GM18870 (cell line): ENCODE results near the gene ADCYAP1.

Experiments
- ATAC-seq: cut with Tn5 transposase; IDR thresholded peaks from one replicate; pipeline ENCODE4 v1.9.1; 2021; ENCODE audit warnings: moderate library complexity; ENCODE audit not compliant: unreplicated experiment

The ADCYAP1 gene

GRCh38 chr18:908758-909724 is 4.4 kb downstream of the ADCYAP1 start:
- no peak for ATAC-seq

DNA sequence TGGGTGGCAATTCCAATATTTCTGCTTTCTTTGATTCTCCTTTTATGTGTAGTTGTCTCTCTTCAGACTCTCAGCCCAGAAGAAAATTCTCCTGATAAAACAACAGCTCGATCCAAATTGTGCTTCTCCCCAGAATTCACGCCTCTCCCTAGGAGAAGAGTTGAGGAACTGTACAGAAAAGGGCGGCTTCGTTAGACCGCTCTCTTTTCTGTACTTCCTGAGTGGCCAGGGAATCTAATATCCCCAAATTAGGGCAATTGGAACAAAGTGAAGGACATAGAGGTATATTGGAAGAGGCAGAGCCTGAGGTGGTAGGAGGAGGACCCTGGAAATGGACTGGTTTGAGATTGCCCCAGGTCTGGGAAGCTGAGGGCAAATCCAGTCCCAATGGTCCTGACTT is 5.6 kb downstream of the ADCYAP1 start:
- ATAC-seq: no peak

- ATAC-seq: no peak
These were observed 6.4 kb downstream of the ADCYAP1 start for GRCh38 chr18:911025-911424.

DNA sequence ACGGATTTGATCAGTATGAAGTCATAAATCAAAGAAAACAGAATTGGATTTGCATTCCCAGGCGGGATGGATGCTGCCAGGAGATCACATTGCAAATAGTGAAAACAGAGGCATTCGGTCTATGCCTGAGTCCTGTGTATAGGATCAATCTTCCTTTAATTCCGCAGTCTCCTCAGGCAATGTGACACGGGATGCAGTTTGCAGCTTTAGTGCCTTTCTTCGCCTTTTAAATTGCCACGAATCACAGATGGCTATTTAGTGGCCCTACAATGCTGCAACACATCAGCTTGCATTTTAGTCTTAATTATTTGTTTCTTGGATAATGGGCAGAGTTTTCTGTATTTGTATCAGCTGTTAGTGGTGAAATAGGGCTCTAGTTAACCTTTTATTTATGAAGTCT is 6.8 kb downstream of the ADCYAP1 start:
- no peak for ATAC-seq

DNA sequence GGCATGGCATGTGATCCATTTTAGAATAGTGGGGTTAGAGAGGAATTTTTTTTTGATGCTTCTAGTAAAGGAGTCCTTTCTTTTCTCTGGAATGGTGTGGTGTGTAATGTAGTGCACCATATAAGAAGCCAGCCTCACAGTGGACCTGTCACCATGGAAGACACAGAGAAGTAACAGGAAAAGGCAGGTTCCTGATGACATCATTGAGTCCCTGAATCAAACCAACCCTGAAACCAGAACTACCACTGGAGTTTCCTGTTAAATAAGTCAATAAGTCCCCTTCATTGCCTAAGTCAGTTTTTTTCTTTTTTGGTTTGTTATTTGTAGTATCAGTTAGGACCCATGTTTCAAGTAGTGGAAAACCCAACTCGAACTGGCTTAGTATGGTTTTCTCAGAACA is 11.9 kb downstream of the ADCYAP1 start:
- no peak for ATAC-seq

DNA sequence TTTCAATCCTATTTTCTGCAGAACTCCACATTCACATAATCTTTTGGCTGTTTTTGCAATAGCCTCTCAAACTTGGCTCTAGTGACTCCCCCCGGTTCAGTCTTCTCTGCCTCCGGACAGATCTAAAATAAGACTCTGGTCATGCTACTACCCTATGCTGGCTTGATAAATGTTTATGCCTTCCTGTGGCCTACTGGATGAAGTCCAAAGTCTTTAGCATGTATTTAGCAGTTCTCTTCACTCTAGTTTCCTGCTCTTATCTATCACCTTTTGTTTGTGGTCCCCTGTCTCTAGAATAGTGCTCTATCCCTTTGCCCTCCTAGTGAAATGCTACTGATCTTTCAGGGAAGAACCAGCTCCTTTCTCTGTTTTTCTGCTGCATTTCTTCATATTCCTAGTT is 14.4 kb downstream of the ADCYAP1 start:
- no peak for ATAC-seq

DNA sequence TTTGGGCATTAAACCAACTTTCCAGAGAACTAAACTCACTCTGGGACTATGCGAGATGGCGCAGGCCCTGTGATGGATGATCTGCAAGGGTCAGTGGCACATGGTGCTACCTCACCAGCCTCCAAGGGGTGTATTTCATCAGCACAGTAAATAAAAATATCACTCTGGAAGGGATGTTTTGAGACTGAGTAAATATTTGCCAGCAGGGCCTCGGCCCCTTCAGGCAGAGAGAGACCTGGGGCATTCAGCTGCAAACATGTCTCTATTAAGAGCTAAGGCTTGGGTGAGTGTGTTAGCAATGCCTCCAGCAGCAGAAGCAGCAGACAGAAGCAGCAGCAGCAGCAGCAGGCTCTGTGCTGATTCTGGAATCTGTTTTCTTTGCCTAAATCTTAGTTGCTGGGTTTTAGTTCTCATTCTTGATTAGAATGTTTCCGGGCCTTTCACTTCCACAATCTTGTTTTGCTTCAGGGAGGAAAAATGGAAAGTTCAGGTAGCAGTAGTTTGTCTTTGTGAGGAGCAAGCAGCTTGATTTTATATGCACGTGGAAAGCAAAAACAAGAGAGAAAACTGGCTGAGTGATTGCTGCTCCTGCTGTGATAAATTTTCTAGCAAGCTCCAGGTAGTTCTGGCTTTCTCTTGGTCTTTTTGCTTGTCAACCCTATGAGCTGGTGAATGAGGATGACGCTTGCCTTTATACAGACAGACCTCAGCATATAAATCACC is 18.6 kb downstream of the ADCYAP1 start:
- ATAC-seq: no peak

DNA sequence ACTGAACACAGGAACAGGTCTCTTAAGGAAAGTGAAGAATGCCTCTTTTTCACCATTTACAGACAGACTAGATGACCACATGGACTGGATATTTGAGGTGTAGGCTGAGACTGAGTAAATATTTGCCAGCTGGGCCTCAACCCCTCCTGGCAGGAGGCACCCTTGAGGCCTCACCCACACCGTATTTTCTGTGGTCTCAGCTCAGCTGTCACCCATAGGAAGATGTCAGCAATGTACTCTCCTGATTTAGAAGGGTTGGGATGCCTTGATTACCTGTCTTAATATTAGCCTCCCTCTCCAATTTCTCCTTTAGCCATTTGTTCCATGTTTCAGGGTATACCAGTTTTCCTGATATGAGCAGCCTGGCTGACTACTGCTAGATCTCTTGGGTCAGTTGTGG is 20.3 kb downstream of the ADCYAP1 start:
- no peak for ATAC-seq

- ATAC-seq: no peak
These were observed 22.3 kb downstream of the ADCYAP1 start for GRCh38 chr18:926946-927345.

DNA sequence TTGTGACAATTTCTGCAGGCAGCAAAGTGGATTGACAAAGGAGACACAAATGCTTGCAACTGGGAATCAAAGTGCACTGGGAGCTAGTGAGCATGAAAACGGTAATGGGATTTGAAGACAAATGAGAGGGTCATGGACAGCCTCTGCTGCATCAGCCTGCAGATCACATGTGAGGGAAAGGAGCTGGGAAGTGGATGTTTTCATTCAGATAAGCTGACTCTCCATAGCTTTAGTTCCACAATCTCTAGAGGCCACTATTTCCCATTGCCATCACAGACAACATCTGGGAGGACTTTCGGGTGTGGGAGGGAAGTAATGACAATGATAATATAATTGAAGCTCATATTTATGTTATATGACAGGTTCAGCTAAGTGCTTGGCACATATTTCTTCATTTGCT is 28.4 kb downstream of the ADCYAP1 start:
- no peak for ATAC-seq

DNA sequence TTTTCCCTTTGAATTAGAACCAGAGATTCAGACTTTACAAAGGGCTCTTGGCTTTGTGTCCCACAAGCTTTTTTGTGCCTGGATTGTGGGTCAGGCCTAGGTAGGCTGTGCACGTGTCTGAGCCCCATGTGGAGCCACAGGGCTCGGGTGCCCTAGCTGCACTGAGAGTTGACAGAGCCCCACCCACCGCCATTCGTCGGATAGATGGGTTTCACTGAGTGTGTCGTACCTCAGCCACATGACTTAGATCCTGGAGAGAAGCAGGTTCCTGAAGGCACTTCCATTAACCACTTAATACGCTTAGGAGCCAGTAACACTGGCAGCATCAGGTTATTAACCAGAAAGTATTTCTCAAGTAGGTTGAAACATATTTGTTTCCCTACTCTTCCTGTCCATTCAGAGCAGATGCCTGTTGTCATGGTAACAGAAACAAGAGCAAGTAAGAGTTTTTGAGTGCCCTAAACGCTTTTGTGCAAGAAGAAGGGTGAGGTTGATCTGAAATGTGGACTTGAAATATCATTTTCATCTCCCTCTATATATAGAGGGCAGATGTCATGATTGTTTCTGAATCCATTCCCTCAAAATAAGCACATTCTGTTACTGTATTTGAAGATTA is 30.0 kb downstream of the ADCYAP1 start:
- ATAC-seq: no peak

DNA sequence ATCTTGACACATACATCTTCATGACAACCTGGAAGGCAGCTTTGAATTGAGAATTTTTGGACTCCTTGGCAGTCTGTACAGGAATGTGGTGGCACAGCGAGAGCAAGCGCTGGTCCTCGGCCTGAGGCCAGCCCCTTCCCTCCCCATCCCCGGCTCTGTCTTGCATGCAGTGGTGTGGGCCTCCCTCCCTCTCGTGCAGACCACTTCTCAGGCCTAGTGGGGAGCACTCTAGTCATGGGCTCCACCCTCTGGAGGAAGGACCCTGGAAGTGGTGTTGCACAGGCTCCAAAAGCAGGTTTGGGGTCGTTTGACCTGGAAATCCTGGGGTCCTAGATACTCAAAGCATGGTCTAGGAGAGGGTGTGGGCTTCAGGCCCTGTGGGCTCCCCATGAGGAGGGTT is 32.3 kb downstream of the ADCYAP1 start:
- ATAC-seq: no peak

DNA sequence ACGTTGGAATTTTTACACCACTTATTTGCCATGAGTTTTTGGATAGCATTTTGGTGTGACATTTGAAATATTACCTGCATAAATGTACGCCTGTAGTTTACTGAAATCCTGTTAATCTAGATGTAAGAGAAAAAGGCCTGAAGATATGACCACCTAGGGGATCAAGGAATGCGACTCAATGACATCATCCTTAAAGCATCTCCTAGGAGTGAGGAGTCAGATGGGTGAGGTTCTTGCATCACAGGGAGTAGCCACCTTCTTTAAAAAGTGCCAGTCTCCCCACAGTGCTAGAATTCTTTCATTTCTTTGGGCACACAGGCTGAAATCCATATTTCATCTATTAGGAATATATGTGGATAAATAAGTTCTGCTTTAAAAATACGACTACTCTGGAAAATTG is 34.5 kb downstream of the ADCYAP1 start:
- ATAC-seq: no peak

DNA sequence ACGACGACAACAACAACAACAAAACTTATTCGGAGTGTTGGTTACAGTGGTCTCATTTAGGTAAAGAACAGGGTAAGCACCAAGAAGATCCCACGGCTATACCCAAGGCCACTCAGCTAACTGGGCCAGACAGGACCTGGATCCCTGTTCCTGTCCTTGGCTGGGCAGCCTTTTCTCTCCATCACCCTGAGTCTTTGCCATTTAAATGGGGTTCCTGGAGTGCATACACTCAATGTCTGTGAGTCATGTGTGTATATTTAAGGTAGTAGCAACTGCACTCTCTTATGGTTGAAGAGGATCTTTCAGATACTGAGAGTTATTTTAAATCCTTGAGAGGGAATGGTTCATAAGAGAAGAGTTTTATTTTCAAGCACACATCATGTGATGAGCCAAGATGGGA is 35.3 kb downstream of the ADCYAP1 start:
- no peak for ATAC-seq

DNA sequence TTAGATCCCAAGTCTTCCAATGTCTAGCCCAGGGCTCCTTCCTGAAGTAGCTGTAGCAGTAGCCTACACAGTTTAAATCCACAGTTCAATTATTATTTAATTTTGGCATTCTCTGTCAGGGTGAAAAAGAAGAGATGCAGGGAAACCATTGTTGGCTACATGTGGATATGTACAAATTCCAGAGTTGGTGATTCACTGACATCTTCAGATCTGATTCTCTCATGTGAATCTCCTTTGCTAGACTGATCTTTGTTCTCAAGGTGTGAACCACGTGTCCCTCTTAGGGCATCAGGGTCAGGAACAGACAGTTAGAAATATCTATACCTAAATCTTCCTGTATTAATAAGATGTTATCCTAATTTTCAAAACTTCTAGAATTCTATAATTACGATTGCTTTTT is 36.7 kb downstream of the ADCYAP1 start:
- no peak for ATAC-seq

- ATAC-seq: no peak
These were observed 39.8 kb downstream of the ADCYAP1 start for GRCh38 chr18:944440-944839.

GRCh38 chr18:949724-950631 is 45.3 kb downstream of the ADCYAP1 start:
- no peak for ATAC-seq

DNA sequence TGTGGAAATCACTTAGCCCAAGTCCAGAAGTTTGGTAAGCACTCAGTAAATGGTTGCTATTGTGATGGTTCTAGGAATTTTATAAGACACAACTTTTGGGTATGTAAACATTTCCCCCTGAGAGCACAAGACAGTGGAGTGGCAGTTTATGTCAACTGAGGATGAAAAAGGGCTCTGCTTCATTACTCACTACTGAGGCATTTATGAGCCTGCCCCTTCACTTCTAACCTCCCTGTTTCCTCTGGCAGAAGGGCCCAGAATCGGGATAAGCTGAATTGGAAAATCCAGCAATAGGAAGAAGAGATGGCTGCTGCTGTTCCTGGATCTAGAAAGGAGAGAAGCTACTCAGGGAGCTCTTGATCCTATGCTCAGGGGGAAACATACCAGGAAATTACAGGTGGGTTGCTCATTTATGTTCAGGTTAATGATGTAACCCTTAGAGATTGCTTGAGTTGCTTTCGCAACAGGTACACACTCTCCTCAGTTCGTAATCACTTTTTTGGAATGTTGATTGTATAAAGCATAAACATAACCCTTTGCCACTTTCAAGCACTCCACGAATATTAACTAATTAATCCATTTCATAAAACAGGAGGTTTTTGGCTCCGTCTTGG is 46.3 kb downstream of the ADCYAP1 start:
- no peak for ATAC-seq

DNA sequence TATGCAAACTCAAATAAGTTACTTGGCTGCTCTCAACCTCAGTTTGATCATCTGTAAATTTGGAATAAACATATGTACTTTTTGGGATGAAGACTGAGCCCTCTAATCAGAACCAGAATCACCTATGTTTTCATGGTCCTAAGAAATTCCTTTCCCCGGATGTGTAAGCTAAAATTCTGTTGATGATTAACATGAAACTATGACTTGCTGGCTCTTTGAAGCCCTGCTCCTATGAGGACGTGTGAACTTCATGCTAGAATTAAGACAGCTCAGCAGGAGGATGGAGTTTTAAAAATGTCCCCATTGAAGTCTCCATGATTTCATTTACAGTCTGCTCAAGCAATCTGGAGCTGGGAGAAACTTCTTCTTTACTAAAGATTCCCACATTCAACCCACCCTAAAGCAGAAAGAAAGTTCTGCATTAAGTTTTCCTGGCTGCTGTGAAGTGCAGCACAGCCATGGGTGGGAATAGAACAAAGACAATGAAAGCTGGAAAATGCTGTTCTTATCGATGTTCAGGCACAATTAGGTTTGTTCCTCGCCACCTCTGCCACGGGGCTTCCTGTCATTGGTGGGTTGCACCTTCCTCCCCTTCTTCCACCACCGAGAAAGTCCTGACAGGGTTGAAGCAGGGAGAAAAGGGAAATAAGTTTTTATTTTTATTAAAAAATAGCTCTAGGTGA is 50.9 kb downstream of the ADCYAP1 start:
- no peak for ATAC-seq

DNA sequence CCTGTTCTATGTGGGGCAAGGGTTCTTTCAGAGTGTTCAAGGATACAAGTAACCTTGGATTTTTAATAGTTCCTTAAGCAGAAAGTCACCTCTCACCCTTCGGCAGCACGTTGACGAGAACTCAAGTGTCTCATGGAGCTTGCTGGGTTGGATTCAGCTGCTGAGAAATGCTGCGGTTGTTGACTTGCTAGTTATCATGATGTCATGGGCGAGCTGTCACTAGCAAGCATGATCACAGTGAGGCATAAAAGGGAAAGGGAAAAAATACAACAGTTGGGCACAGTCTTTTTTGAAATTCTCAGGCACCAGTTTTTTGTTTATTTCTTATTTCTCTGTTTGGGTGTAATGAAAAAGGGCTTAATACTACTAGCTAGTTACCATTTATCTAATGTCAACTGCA is 53.2 kb downstream of the ADCYAP1 start:
- ATAC-seq: no peak
